ENCODE measurements around the gene TMED9.
A peak's percentile ranks its signal among the peaks of the same experiment; 100 is the strongest.

GRCh38 chr5:177546258-177546741 lies 45.7 kb upstream of the TMED9 start:
- TF ChIP-seq CTCF (IDR thresholded peaks at IDR 0.05; ENCODE audit: insufficient read depth, low read depth, low read length) (peak; percentile 26), EZH2 (IDR thresholded peaks at IDR 0.05; ENCODE audit: insufficient read depth, low read length) (no peak)

Data from astrocyte (in vitro differentiated cells and primary cell).